ENCODE results near the gene IRF4. TPM values are rescaled to one million over a fixed set of nuclear protein-coding genes. Genes with fewer than 3 reads are reported as not detected.

The IRF4 gene
- total and polyA plus RNA-seq, 10 donors, result 8.7 to 91.3 (median 46.3) TPM

DNA sequence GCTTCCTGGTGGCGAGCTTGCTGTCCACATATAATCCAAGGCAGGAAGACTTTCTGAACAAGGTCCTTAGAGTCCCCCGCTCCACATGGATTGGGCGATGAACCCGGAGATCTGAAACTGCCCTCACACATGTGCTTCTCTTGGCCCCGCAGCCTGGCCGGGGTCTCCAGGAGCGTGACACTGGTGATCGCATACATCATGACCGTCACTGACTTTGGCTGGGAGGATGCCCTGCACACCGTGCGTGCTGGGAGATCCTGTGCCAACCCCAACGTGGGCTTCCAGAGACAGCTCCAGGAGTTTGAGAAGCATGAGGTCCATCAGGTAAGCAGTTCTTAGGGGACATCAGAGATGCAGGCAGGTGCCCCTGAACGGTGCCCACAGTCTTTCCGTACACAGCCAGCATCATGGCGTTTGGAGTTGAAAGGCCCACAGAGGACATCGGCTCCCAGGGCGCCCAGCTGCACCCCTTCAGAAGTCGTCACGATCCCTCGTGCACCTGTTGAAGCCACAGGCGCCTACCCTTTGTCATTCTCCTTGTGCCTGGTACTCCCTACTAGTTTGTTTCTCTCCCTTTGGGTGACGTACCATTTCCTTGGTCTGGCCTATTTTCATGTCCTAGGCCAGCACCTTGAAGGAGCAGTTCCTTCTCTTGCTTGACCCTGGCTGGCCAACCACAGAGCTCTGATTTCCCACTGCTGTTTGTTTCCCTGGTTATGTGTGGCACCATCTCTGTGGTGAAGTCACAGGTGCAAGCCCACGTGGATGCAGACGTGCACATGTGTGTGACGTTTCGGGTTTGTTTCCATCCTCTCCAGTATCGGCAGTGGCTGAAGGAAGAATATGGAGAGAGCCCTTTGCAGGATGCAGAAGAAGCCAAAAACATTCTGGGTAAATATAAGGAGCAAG is 43.3 kb upstream of the IRF4 start:
- no peaks in the 10 kb centered on the region for H3K27me3 ChIP-seq (replicated peaks in 1 of 7)

DNA sequence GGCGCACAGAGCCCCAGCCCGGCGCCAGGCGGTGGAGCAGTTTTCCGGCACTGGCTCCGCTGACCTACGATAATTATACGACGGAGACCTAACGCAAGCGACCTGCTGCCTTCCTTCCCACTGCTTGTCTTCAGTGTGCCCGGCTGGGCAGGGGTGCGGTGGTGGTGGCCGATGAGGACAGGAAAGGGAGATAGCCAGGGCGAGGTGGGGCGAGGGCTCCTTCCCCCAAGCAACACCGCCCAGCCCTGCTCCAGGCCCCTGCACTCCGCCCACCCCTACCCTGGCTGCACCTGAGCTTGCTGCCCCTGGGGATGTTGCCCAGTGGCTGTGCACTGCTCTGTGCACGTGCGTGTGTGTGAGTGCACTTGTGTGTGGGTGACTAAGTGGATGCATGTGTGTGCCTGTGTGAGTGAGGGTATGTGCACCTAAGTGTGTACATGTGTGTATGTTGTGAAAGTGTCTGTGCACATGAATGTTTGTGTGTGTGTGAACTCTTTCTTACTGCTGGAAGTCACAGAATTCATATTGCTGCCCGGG is 42.6 kb upstream of the IRF4 start:
- TF ChIP-seq, protein P1, sequence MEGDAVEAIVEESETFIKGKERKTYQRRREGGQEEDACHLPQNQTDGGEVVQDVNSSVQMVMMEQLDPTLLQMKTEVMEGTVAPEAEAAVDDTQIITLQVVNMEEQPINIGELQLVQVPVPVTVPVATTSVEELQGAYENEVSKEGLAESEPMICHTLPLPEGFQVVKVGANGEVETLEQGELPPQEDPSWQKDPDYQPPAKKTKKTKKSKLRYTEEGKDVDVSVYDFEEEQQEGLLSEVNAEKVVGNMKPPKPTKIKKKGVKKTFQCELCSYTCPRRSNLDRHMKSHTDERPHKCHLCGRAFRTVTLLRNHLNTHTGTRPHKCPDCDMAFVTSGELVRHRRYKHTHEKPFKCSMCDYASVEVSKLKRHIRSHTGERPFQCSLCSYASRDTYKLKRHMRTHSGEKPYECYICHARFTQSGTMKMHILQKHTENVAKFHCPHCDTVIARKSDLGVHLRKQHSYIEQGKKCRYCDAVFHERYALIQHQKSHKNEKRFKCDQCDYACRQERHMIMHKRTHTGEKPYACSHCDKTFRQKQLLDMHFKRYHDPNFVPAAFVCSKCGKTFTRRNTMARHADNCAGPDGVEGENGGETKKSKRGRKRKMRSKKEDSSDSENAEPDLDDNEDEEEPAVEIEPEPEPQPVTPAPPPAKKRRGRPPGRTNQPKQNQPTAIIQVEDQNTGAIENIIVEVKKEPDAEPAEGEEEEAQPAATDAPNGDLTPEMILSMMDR (IDR thresholded peaks at IDR 0.05 in 8 of 11, conservative IDR thresholded peaks at IDR 0.05 in 3 of 11), result no peak
- TF ChIP-seq POLR2AphosphoS5 (IDR thresholded peaks at IDR 0.05), result peak in 2 of 3 donors; percentile 13 to 52
- WGBS, 5 donors, result 86 to 92% (median 89%) methylated on average over 21 of the region's 21 CpGs
- no peaks in the 10 kb centered on the region for H3K27me3 ChIP-seq (replicated peaks in 1 of 7)
- intact Hi-C loops (cut with DNase I; ENCODE audit: low total_unique reads), result no loop called here
- peaks cover 0 to 69% (median 21%) of the 10 kb centered on the region in 6 donors for H3K36me3 ChIP-seq
- peaks cover 0 to 19% (median 17%) of the 10 kb centered on the region in 6 donors for H3K4me1 ChIP-seq
- no peak overlapping the region for H3K4me3 ChIP-seq
- peak; percentile 80 for DNase-seq
- H3K27ac ChIP-seq, result no peak overlapping the region
- no peaks in the 10 kb centered on the region for H3K9me3 ChIP-seq

More for the DNA sequence above, 43.3 kb upstream of the IRF4 start:
- Histone ChIP-seq H3K27ac (peak overlapping the region in 2 of 8 donors; percentile 27 to 56), H3K9me3 (no peaks in the 10 kb centered on the region), H3K4me3 (no peak overlapping the region), H3K4me1 (peaks cover 0 to 23% (median 17%) of the 10 kb centered on the region in 6 donors), H3K36me3 (peaks cover 0 to 69% (median 21%) of the 10 kb centered on the region in 6 donors)
- 91 to 94% (median 92%) methylated on average over 27 of the region's 27 CpGs for WGBS, 5 donors
- intact Hi-C loops (cut with DNase I; ENCODE audit: low total_unique reads), result no loop called here
- TF ChIP-seq, protein P1 (IDR thresholded peaks at IDR 0.05 in 8 of 11, conservative IDR thresholded peaks at IDR 0.05 in 3 of 11), result no peak
- TF ChIP-seq POLR2A (IDR thresholded peaks at IDR 0.05) (no peak), POLR2AphosphoS5 (IDR thresholded peaks at IDR 0.05) (no peak)
- DNase-seq, result peak; percentile 81

DNA sequence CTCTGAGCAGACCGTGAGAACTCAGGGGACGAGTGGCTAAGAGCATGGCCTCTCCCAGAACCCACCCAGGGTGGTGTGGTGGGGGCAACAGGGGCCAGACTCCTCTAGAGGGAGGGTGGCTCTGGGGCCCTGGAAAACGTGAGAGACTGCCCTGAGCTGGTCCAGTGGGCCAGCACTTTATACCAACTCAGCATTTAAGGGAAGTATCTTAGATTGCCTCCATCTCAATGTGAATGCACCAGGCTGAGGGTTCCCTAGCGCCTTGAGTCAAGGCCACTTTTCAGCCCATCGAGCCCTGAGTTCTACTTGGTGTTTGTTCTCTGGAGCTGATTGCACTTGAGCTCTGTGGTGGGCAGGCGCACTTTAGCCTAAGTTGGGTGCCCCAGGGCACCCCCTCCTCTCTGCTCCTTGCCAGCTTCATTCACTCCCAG is 42.0 kb upstream of the IRF4 start:
- DNase-seq, result peak; percentile 71
- peaks cover 0 to 69% (median 21%) of the 10 kb centered on the region in 6 donors for H3K36me3 ChIP-seq

More for the DNA sequence above, 42.0 kb upstream of the IRF4 start:
- intact Hi-C loops (cut with DNase I; ENCODE audit: low total_unique reads), result no loop called here
- no peaks in the 10 kb centered on the region for H3K27me3 ChIP-seq (replicated peaks in 1 of 7)
- no peaks in the 10 kb centered on the region for H3K9me3 ChIP-seq
- TF ChIP-seq, protein P1 (IDR thresholded peaks at IDR 0.05 in 8 of 11, conservative IDR thresholded peaks at IDR 0.05 in 3 of 11), result no peak
- TF ChIP-seq POLR2AphosphoS5 (IDR thresholded peaks at IDR 0.05), result no peak
- TF ChIP-seq POLR2A (IDR thresholded peaks at IDR 0.05), result no peak
- peaks cover 0 to 19% (median 17%) of the 10 kb centered on the region in 6 donors for H3K4me1 ChIP-seq
- no peak overlapping the region for H3K4me3 ChIP-seq
- H3K27ac ChIP-seq, result no peak overlapping the region
- 77 to 91% (median 79%) methylated on average over 6 of the region's 6 CpGs for WGBS, 5 donors
